ENCODE measurements around the gene FAAP100.
A peak's percentile ranks its signal among the peaks of the same experiment; 100 is the strongest.

FAAP100 gene

DNA sequence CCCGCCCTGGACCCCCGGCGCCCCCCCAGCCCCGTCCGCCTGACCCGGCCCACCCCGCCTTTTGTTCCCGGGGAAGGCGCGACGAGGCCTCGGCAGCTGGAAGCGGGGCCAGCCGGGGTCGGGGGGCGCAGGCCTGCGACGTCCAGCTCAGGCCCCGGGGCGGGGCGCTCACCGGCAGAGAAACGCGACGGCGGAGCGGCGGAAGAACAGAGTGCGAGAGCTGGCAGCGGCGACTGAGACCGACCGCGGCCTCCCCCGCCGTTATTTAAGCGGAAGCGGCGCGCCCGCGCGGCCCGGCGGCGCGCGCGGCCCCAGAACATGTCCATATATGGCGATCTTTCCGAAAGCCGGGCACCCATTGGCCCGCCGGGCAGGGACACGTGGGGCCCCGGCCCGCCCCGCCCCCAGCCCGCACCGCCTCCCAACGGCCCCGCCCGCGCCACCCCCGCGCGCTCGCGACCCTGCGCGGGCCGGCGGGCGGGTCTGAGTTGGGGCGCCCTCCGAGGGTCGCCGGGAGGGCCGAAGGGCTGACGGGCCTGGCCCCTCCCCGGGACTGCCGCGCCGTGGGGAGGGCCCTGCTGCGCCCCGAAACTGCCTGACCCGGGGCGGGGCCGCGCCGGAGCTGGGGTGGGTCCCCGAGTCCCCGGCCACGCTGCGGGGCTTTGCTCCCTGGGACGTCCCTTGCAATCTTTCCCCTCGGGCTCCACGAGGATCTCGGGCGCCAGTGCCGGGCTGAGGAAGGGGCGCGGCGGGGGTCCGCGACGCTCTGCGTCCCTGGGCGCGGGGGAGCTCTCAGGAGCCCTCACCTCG is 39.4 kb downstream of the FAAP100 start, which contains the start of gene ACTG1:
ACTG1 (minus strand) TSS at position 238 of the 810 bp plus-strand sequence. CDS start 445 bp downstream, outside the sequence.
- Histone ChIP-seq H3K4me2 (ENCODE audit: low read depth, low read length, poor library complexity, severe bottlenecking) (peak within 1 kb of the TSS; percentile 84), H3K9me3 (ENCODE audit: insufficient read depth, low read depth, low read length) (no peaks in the 10 kb centered on the region), H3K9ac (ENCODE audit: low read depth, low read length, poor library complexity, severe bottlenecking) (peak within 1 kb of the TSS; percentile 100), H2AFZ (ENCODE audit: low read length) (no peak within 1 kb of the TSS), H3K9me2 (replicated peaks; ENCODE audit: low read depth, low read length) (no peaks in the 10 kb centered on the region), H3K27me3 (ENCODE audit: insufficient read depth, low read length, poor library complexity, severe bottlenecking) (peaks cover 30% of the 10 kb centered on the region), H3K4me1 (ENCODE audit: insufficient read depth, low read length, poor library complexity, severe bottlenecking) (peaks cover 44% of the 10 kb centered on the region), H3K79me2 (ENCODE audit: insufficient read depth, low read length) (peaks cover 93% of the 10 kb centered on the region), H3K36me3 (ENCODE audit: insufficient read depth, low read length) (peaks cover 39% of the 10 kb centered on the region), H3K4me3 (ENCODE audit: low read length, poor library complexity, severe bottlenecking) (peak within 1 kb of the TSS; percentile 97), H4K20me1 (ENCODE audit: insufficient read depth, low read length, poor library complexity, severe bottlenecking) (peaks cover 69% of the 10 kb centered on the region), H3F3A (ENCODE audit: low read depth) (peaks cover 14% of the 10 kb centered on the region)
- TF ChIP-seq CTCF (conservative IDR thresholded peaks at IDR 0.05; ENCODE audit: low read length) (no peak), EZH2phosphoT487 (IDR thresholded peaks at IDR 0.05; ENCODE audit: borderline replicate concordance) (no peak)

- peaks cover 40% of the 10 kb centered on the region for H3K4me1 ChIP-seq (ENCODE audit: insufficient read depth, low read length, poor library complexity, severe bottlenecking)
- H3K27me3 ChIP-seq (ENCODE audit: insufficient read depth, low read length, poor library complexity, severe bottlenecking) = peaks cover 30% of the 10 kb centered on the region
- H2AFZ ChIP-seq (ENCODE audit: low read length) = no peak overlapping the region
- peaks cover 18% of the 10 kb centered on the region for H3F3A ChIP-seq (ENCODE audit: low read depth)
- peak overlapping the region; percentile 84 for H3K4me2 ChIP-seq (ENCODE audit: low read depth, low read length, poor library complexity, severe bottlenecking)
- peaks cover 90% of the 10 kb centered on the region for H3K79me2 ChIP-seq (ENCODE audit: insufficient read depth, low read length)
- peaks cover 39% of the 10 kb centered on the region for H3K36me3 ChIP-seq (ENCODE audit: insufficient read depth, low read length)
- peaks cover 67% of the 10 kb centered on the region for H4K20me1 ChIP-seq (ENCODE audit: insufficient read depth, low read length, poor library complexity, severe bottlenecking)
- H3K4me3 ChIP-seq (ENCODE audit: low read length, poor library complexity, severe bottlenecking) = peak overlapping the region; percentile 97
- H3K9me3 ChIP-seq (ENCODE audit: insufficient read depth, low read depth, low read length) = no peaks in the 10 kb centered on the region
- no peak for TF ChIP-seq EZH2phosphoT487 (IDR thresholded peaks at IDR 0.05; ENCODE audit: borderline replicate concordance)
- no peak for TF ChIP-seq CTCF (conservative IDR thresholded peaks at IDR 0.05; ENCODE audit: low read length)
- H3K9me2 ChIP-seq (replicated peaks; ENCODE audit: low read depth, low read length) = no peaks in the 10 kb centered on the region
- H3K9ac ChIP-seq (ENCODE audit: low read depth, low read length, poor library complexity, severe bottlenecking) = peak overlapping the region; percentile 100
Observed at GRCh38 chr17:81511804-81512561, 40.2 kb downstream of the FAAP100 start.

DNA sequence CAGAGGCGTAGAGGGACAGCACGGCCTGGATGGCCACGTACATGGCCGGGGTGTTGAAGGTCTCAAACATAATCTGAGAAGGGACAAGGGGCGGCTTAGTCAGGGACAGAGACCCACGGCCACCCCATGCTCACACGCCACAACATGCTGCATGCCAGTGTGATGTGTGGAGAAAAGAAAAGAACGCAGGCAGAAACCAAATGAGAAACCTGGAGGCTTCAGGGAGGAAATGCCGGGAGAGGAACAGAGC is 40.7 kb downstream of the FAAP100 start:
- peak overlapping the region; percentile 100 for H3K9ac ChIP-seq (ENCODE audit: low read depth, low read length, poor library complexity, severe bottlenecking)
- no peak overlapping the region for H2AFZ ChIP-seq (ENCODE audit: low read length)
- peaks cover 30% of the 10 kb centered on the region for H3K27me3 ChIP-seq (ENCODE audit: insufficient read depth, low read length, poor library complexity, severe bottlenecking)
- H3K9me3 ChIP-seq (ENCODE audit: insufficient read depth, low read depth, low read length) = no peaks in the 10 kb centered on the region
- TF ChIP-seq EZH2phosphoT487 (IDR thresholded peaks at IDR 0.05; ENCODE audit: borderline replicate concordance) (no peak), CTCF (conservative IDR thresholded peaks at IDR 0.05; ENCODE audit: low read length) (no peak)
- peak overlapping the region; percentile 84 for H3K4me2 ChIP-seq (ENCODE audit: low read depth, low read length, poor library complexity, severe bottlenecking)
- H3K9me2 ChIP-seq (replicated peaks; ENCODE audit: low read depth, low read length) = no peaks in the 10 kb centered on the region
- H3K4me3 ChIP-seq (ENCODE audit: low read length, poor library complexity, severe bottlenecking) = peak overlapping the region; percentile 97
- H3K79me2 ChIP-seq (ENCODE audit: insufficient read depth, low read length) = peaks cover 85% of the 10 kb centered on the region
- H4K20me1 ChIP-seq (ENCODE audit: insufficient read depth, low read length, poor library complexity, severe bottlenecking) = peaks cover 62% of the 10 kb centered on the region
- peaks cover 35% of the 10 kb centered on the region for H3K4me1 ChIP-seq (ENCODE audit: insufficient read depth, low read length, poor library complexity, severe bottlenecking)
- peaks cover 39% of the 10 kb centered on the region for H3K36me3 ChIP-seq (ENCODE audit: insufficient read depth, low read length)
- H3F3A ChIP-seq (ENCODE audit: low read depth) = peaks cover 18% of the 10 kb centered on the region

All from Loucy (cell line).